Activated T-cell treated with anti-CD3 and anti-CD28 coated beads for 1 hour (primary cell): Measurements from ENCODE around the gene CD163L1.
"Not testable (repeated sequence)": the region's sequence is repeated elsewhere in the genome, so short reads cannot be mapped to it uniquely, and the experiment has no call there.

Experiments
- DNase-seq: peaks from one replicate; pipeline ENCODE4 v3.0.0-alpha.2; 2020; ENCODE audit warnings: low read depth

CD163L1 gene

GRCh38 chr12:7403466-7403865, 40.5 kb downstream of the CD163L1 start:
- no peak for DNase-seq

- no peak for DNase-seq
These were observed 44.9 kb downstream of the CD163L1 start for GRCh38 chr12:7399089-7399488.

GRCh38 chr12:7396418-7396817, 47.5 kb downstream of the CD163L1 start:
- DNase-seq, result no peak

- DNase-seq, result no peak
These were observed 48.0 kb downstream of the CD163L1 start for GRCh38 chr12:7395950-7396349.

- no peak for DNase-seq
These were observed 56.7 kb downstream of the CD163L1 start for GRCh38 chr12:7387289-7387688.

GRCh38 chr12:7383157-7383556, 60.8 kb downstream of the CD163L1 start:
- no peak for DNase-seq

GRCh38 chr12:7376196-7376595, 67.8 kb downstream of the CD163L1 start:
- no peak for DNase-seq

- DNase-seq, result no peak
These were observed 68.8 kb downstream of the CD163L1 start for GRCh38 chr12:7375145-7375543.

- DNase-seq, result no peak
These were observed 69.4 kb downstream of the CD163L1 start for GRCh38 chr12:7374423-7375144.

- DNase-seq, result no peak
These were observed 70.7 kb downstream of the CD163L1 start for GRCh38 chr12:7373226-7373625.

- DNase-seq, result no peak
These were observed 74.7 kb downstream of the CD163L1 start for GRCh38 chr12:7369274-7369729.

GRCh38 chr12:7362734-7363133, 81.2 kb downstream of the CD163L1 start:
- DNase-seq, result no peak

GRCh38 chr12:7361265-7361664, 82.7 kb downstream of the CD163L1 start:
- DNase-seq, result no peak

- DNase-seq, result no peak
These were observed 89.4 kb downstream of the CD163L1 start for GRCh38 chr12:7354529-7354928.

- DNase-seq, result no peak
These were observed 91.3 kb downstream of the CD163L1 start for GRCh38 chr12:7352661-7353060.

- DNase-seq, result no peak
These were observed 92.8 kb downstream of the CD163L1 start for GRCh38 chr12:7351177-7351576.

GRCh38 chr12:7349418-7349817, 94.5 kb downstream of the CD163L1 start:
- no peak for DNase-seq

GRCh38 chr12:7346551-7347225, 97.3 kb downstream of the CD163L1 start:
- no peak for DNase-seq

GRCh38 chr12:7344833-7345606, 98.9 kb downstream of the CD163L1 start:
- DNase-seq, result no peak

GRCh38 chr12:7339675-7340074, 104.3 kb downstream of the CD163L1 start:
- no peak for DNase-seq

- DNase-seq, result not testable (repeated sequence)
These were observed 106.2 kb downstream of the CD163L1 start for GRCh38 chr12:7337790-7338189.

- no peak for DNase-seq
These were observed 116.0 kb downstream of the CD163L1 start for GRCh38 chr12:7327918-7328317.

- DNase-seq, result no peak
These were observed 119.8 kb downstream of the CD163L1 start for GRCh38 chr12:7324176-7324575.
